ENCODE data around the gene CDCP1.

- no peak for TF ChIP-seq EZH2 (IDR thresholded peaks at IDR 0.05; ENCODE audit: borderline replicate concordance, low read length)
- TF ChIP-seq, protein P1, sequence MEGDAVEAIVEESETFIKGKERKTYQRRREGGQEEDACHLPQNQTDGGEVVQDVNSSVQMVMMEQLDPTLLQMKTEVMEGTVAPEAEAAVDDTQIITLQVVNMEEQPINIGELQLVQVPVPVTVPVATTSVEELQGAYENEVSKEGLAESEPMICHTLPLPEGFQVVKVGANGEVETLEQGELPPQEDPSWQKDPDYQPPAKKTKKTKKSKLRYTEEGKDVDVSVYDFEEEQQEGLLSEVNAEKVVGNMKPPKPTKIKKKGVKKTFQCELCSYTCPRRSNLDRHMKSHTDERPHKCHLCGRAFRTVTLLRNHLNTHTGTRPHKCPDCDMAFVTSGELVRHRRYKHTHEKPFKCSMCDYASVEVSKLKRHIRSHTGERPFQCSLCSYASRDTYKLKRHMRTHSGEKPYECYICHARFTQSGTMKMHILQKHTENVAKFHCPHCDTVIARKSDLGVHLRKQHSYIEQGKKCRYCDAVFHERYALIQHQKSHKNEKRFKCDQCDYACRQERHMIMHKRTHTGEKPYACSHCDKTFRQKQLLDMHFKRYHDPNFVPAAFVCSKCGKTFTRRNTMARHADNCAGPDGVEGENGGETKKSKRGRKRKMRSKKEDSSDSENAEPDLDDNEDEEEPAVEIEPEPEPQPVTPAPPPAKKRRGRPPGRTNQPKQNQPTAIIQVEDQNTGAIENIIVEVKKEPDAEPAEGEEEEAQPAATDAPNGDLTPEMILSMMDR (conservative IDR thresholded peaks at IDR 0.05 in 1 of 2, IDR thresholded peaks at IDR 0.05 in 1 of 2; ENCODE audit: extremely low read depth in 1 of 2, insufficient read depth in 1 of 2, low read depth in 1 of 2, low read length in 2 of 2) = no peak
Observed at GRCh38 chr3:45042162-45042561, 104.0 kb downstream of the CDCP1 start.

Data from mammary epithelial cell (primary cell).